HL-60 (cell line): Measurements from ENCODE around the gene FIGN.
A peak's percentile ranks its signal among the peaks of the same experiment; 100 is the strongest.

Experiments used
- DNase-seq, 2 experiments: peaks; one replicate each; pipeline ENCODE4 v3.0.0-alpha.2; 2010 to 2020; ENCODE audit warnings: low read depth in 1 of 2, low spot score in 1 of 2
- H3K27ac ChIP-seq: fragments of 250-450 bp; sonication (Bioruptor Pico); replicated peaks from 2 replicates; pipeline ENCODE4 v1.5.1; 2020; ENCODE audit warnings: mild to moderate bottlenecking, moderate library complexity
- H3K27me3 ChIP-seq: fragments of 250-450 bp; sonication (Bioruptor Pico); 2 replicates; pipeline ENCODE4 v1.5.1; 2021; ENCODE audit warnings: mild to moderate bottlenecking, moderate library complexity; ENCODE audit not compliant: insufficient read depth, poor library complexity, severe bottlenecking
- H3K4me3 ChIP-seq: replicated peaks from 2 replicates; pipeline ENCODE4 v1.5.1; 2011; ENCODE audit warnings: mild to moderate bottlenecking, control low read depth, low read length; ENCODE audit not compliant: insufficient read depth
- CTCF ChIP-seq: IDR thresholded peaks from one replicate; pipeline ENCODE4 v1.5.1; 2011; ENCODE audit warnings: low read length, control low read depth, inconsistent platforms; ENCODE audit not compliant: insufficient read depth
- GABPA ChIP-seq: IDR thresholded peaks from 2 replicates; pipeline ENCODE4 v1.6.1; 2012; ENCODE audit warnings: low read depth
- POLR2AphosphoS5 ChIP-seq: IDR thresholded peaks from 2 replicates; pipeline ENCODE4 v1.6.1; 2012; ENCODE audit warnings: low read depth
- REST ChIP-seq: IDR thresholded peaks from 2 replicates; pipeline ENCODE4 v1.6.1; 2012; ENCODE audit warnings: low read depth; ENCODE audit not compliant: insufficient replicate concordance
- SPI1 ChIP-seq: IDR thresholded peaks from 2 replicates; pipeline ENCODE4 v1.6.1; 2012; ENCODE audit warnings: low read depth, mild to moderate bottlenecking, borderline replicate concordance

Gene FIGN

DNA sequence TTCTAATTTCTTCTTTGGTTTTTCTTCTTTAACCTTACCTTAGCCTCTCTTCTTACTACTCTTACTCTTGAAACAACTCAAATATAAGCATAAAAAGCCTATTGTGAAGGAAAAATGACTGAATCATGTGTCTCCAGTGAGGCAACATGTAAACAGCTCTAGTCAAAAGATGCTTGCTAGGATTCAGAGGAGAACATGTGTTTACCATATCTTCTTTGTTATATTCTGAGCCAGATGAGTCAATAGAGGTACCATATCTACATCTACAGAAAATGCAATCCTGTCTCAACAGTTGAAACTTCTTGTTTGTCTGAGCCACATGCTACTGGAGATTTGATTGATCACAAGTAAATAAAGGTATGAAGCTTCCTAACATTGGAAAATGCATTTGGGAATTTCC lies 15.9 kb upstream of the FIGN start:
- Histone ChIP-seq H3K27ac (no peak overlapping the region), H3K27me3 (no peaks in the 10 kb centered on the region), H3K4me3 (no peak overlapping the region)
- DNase-seq: no peak
- no peak for TF ChIP-seq GABPA
- no peak for TF ChIP-seq REST

GRCh38 chr2:163748420-163748819 lies 12.6 kb upstream of the FIGN start:
- no peak for DNase-seq
- H3K27me3 ChIP-seq: no peaks in the 10 kb centered on the region
- H3K4me3 ChIP-seq: no peak overlapping the region
- TF ChIP-seq REST (no peak), CTCF (no peak)
- no peak overlapping the region for H3K27ac ChIP-seq

DNA sequence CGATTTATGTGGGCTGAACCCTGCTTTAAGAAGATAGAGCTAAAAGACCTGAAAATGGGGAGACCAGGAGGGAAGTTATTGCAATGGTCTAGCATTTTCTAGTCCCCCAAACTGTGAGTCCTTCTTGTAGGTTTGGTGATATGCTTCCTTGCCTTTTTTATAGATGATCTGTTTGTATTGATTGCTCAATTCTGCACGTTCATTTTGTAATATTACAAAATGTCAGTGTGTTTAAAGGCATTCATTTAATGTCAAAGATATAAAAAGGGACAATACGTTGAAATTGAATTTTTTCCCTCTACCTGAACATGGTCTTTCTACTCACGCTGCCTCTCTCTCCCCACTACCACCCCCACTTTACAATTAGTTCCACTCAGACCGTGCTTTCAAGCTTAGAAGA lies 5.6 kb upstream of the FIGN start:
- no peak overlapping the region for H3K4me3 ChIP-seq
- peaks cover 13% of the 10 kb centered on the region for H3K27me3 ChIP-seq
- no peak for TF ChIP-seq SPI1
- TF ChIP-seq POLR2AphosphoS5: no peak
- TF ChIP-seq REST: no peak
- TF ChIP-seq GABPA: no peak
- no peak for TF ChIP-seq CTCF
- DNase-seq: no peak
- no peak overlapping the region for H3K27ac ChIP-seq

DNA sequence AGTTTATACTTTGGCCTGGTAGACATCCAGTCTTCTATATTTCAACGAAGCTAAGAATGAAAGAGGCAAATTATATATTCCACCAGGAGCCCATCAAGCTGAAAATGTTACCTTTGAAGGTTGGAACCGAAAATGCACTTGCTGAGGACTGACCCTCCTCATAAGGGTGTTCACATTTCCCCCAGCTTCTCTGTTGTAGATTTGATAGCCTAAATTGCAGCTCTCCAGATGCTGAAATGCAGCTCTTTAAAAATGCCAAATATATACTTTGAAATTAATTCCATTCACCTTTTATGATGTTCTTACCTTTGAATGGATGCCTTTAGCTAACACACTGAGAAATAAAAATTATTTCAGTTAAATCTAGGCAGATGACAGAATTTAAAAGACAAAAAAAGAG lies 1.8 kb upstream of the FIGN start:
- H3K4me3 ChIP-seq: no peak overlapping the region

More for the DNA sequence above, 1.8 kb upstream of the FIGN start:
- H3K27ac ChIP-seq: no peak overlapping the region
- H3K27me3 ChIP-seq: peaks cover 27% of the 10 kb centered on the region
- TF ChIP-seq REST: peak; percentile 51
- TF ChIP-seq POLR2AphosphoS5: no peak
- no peak for TF ChIP-seq SPI1
- DNase-seq: no peak
